ENCODE data around the gene SGSM1. TPM values are rescaled to one million over a fixed set of nuclear protein-coding genes. Genes with fewer than 3 reads are reported as not detected.

Gene SGSM1
- total and polyA plus RNA-seq, 2 of the 4 experiments (the other 2 are of a cell fraction) = not detected

DNA sequence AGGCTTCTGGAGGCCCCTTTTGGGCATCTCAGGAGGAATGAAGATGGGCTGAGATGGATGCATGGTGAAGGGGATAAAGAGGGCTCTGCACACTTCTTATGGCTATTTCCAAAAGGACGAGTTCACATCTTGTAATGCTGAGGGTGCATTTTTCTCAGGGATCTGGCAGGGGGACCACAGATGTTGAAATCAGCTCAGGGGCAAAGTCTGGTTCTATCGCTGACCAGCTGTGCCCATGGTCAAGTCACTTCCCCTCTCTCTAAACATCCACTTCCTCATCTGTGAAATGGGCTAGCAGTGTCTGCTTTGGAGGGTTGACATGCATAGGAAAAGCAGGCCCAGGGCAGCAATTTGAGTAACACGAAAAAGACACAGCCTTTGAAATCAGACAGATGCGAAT, 114.0 kb downstream of the SGSM1 start:
- H2AK9ac ChIP-seq (replicated peaks; ENCODE audit: low read depth, low read length, poor library complexity) = no peak overlapping the region
- ATAC-seq (ENCODE audit: low read depth) (no peak), DNase-seq (no peak)
- H3K4me2 ChIP-seq (ENCODE audit: low read depth, low read length) = no peak overlapping the region
- H4K91ac ChIP-seq (ENCODE audit: insufficient read depth, low read depth, low read length) = no peak overlapping the region
- no peak overlapping the region for H3K23ac ChIP-seq (ENCODE audit: low read depth, low read length)
- in situ Hi-C loops (cut with MboI; ENCODE audit: low sequenced_read_pairs) (no loop called here), intact Hi-C loops (cut with micrococcal nuclease) (no loop called here), dilution Hi-C loops (cut with HindIII; ENCODE audit: low sequenced_read_pairs, unreplicated experiment) (no loop called here)
- H3K36me3 ChIP-seq (ENCODE audit: control insufficient read depth, insufficient read depth, low read length) = no peaks in the 10 kb centered on the region
- TF ChIP-seq FOS (IDR thresholded peaks at IDR 0.05; ENCODE audit: low read depth, low read length) = no peak
- TF ChIP-seq MAFK (IDR thresholded peaks at IDR 0.05; ENCODE audit: low read depth, low read length) = peak; percentile 48
- no TSS peak for BruUV-seq (replicated peaks)
- POLR2A ChIA-PET (ENCODE audit: unreplicated experiment) = interaction anchor here (0.6 kb wide), 1 partner anchor 587 kb away, joined by 3 read pairs; no protein-coding TSS in a partner anchor
- WGBS, 2 experiments (ENCODE audit: extremely low coverage in 2 of 2, insufficient read length in 1 of 2) = no CpG with 5 or more reads among the region's 4 CpGs
- no peak overlapping the region for H3K14ac ChIP-seq (replicated peaks; ENCODE audit: low read depth, low read length)
- H3K4me3 ChIP-seq (ENCODE audit: insufficient read depth, low read depth, low read length) = no peak overlapping the region
- no peak overlapping the region for H3K9ac ChIP-seq (ENCODE audit: low read depth, low read length)
- no peak overlapping the region for H2AFZ ChIP-seq (replicated peaks; ENCODE audit: low read length, poor library complexity)
- no peak overlapping the region for H2BK5ac ChIP-seq (ENCODE audit: low read depth, low read length, poor library complexity, severe bottlenecking)
- H3K4me1 ChIP-seq (ENCODE audit: control insufficient read depth, insufficient read depth, low read length) = no peaks in the 10 kb centered on the region
- no peaks in the 10 kb centered on the region for H3K9me1 ChIP-seq (ENCODE audit: insufficient read depth, low read length)
- no peak overlapping the region for H4K8ac ChIP-seq (ENCODE audit: low read depth in 2 of 2, low read length in 2 of 2)
- H2BK120ac ChIP-seq (ENCODE audit: low read depth, low read length) = no peak overlapping the region
- no peak overlapping the region for H3K4ac ChIP-seq (ENCODE audit: low read depth, low read length)
- no peak overlapping the region for H4K5ac ChIP-seq (ENCODE audit: low read depth, low read length)
- CTCF ChIA-PET = no interaction called here
- no peak overlapping the region for H3K56ac ChIP-seq (ENCODE audit: extremely low read depth, insufficient read depth, low read length)
- no peaks in the 10 kb centered on the region for H4K20me1 ChIP-seq (ENCODE audit: insufficient read depth, low read length)
- H3K27me3 ChIP-seq (ENCODE audit: control insufficient read depth, insufficient read depth, low read length) = no peaks in the 10 kb centered on the region
- no peak overlapping the region for H2AK5ac ChIP-seq (ENCODE audit: low read depth, low read length)
- no peaks in the 10 kb centered on the region for H3K9me3 ChIP-seq (ENCODE audit: control insufficient read depth, insufficient read depth, low read length)
- H3K27ac ChIP-seq (ENCODE audit: insufficient read depth, low read length) = no peak overlapping the region
- no peak overlapping the region for H3K18ac ChIP-seq (ENCODE audit: low read depth, low read length)
- no peaks in the 10 kb centered on the region for H3K79me1 ChIP-seq (ENCODE audit: low read depth in 1 of 2, low read length in 2 of 2)
- H2BK15ac ChIP-seq (ENCODE audit: low read depth, low read length) = no peak overlapping the region
- H2BK20ac ChIP-seq (ENCODE audit: low read depth, low read length) = no peak overlapping the region

All from IMR-90 (cell line).